MM.1S (cell line): Measurements from ENCODE around the gene AP3D1.

Experiments used
- EZH2 ChIP-seq: fragments of 300-600 bp; sonication (generic); optimal IDR thresholded peaks from 2 replicates; pipeline ENCODE3; 2017; ENCODE audit warnings: low read depth, mild to moderate bottlenecking, antibody characterized with exemption, low read length, mixed read lengths
- EZH2phosphoT487 ChIP-seq: fragments of 300-600 bp; sonication (generic); IDR thresholded peaks from 2 replicates; pipeline ENCODE4 v1.6.1; 2018; ENCODE audit warnings: antibody characterized with exemption, low read length
- TF ChIP-seq, protein P1 (sequence below): fragments of 300-600 bp; sonication (generic); IDR thresholded peaks from 2 replicates; pipeline ENCODE4 v1.5.1; 2016; ENCODE audit warnings: antibody characterized with exemption, low read length, mixed read lengths

DNA sequence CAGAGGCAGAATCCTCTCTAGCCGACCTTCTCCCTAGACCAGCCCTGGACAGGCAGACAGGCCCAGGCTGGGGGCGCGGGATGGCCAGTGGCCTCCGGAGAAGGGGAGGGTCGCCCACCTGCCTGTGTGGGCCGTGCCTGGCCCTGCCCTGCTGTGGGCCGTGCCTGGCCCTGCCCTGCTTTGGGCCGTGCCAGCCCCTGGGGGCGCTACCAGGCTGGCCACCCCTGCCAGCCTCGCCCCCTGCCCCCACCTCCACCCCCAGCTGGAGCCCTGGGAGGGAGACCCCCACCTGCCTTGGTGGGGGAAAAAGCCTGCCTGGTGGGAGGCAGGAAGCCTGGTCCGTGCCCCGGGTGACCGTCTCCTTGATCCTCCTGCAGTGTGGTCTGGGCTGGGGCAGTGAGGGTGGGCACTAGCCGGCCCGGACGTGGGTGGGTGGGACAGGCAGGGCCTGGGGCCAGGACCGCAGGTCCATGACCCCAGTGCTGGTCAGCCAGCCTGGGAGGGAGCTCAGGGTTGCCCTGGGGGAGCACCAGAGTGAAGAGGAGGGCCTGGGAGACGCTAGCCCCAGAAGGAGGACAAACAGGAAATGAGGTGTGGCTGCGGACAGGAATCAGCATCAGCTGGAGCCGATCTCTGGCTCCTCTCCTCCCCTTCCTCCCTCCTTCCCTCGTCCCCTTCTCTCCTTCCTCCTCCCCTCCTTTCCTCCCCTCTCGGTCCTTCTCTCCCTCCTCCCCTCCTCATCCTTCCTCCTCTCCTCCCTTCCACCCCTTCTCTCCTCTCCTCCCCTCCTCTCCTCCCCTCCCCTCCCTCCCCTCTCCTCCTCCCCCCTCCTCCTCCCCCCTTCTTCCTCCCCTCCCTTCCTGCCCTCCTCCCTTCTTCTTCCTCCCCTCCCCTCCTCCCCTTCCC is 95.2 kb downstream of the AP3D1 start:
- TF ChIP-seq, protein P1, sequence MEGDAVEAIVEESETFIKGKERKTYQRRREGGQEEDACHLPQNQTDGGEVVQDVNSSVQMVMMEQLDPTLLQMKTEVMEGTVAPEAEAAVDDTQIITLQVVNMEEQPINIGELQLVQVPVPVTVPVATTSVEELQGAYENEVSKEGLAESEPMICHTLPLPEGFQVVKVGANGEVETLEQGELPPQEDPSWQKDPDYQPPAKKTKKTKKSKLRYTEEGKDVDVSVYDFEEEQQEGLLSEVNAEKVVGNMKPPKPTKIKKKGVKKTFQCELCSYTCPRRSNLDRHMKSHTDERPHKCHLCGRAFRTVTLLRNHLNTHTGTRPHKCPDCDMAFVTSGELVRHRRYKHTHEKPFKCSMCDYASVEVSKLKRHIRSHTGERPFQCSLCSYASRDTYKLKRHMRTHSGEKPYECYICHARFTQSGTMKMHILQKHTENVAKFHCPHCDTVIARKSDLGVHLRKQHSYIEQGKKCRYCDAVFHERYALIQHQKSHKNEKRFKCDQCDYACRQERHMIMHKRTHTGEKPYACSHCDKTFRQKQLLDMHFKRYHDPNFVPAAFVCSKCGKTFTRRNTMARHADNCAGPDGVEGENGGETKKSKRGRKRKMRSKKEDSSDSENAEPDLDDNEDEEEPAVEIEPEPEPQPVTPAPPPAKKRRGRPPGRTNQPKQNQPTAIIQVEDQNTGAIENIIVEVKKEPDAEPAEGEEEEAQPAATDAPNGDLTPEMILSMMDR: peak; percentile 9; the same call in 1 of the 2 replicates
- TF ChIP-seq EZH2 (no peak), EZH2phosphoT487 (no peak)
